GM18526 (cell line): ENCODE measurements around the gene OCSTAMP.
A peak's percentile ranks its signal among the peaks of the same experiment; 100 is the strongest.

Source experiments
- POLR2A ChIP-seq: IDR thresholded peaks from 3 replicates; pipeline ENCODE4 v1.6.1; 2011; ENCODE audit not compliant: insufficient read length; ENCODE audit errors: extremely low read depth

OCSTAMP gene

GRCh38 chr20:46520976-46521579 is 29.4 kb downstream of the OCSTAMP start:
- no peak for TF ChIP-seq POLR2A

GRCh38 chr20:46520540-46520939 is 29.9 kb downstream of the OCSTAMP start:
- TF ChIP-seq POLR2A: no peak

- TF ChIP-seq POLR2A: no peak
Observed at GRCh38 chr20:46519471-46520068, 30.9 kb downstream of the OCSTAMP start.

GRCh38 chr20:46512943-46513844 is 37.3 kb downstream of the OCSTAMP start, which contains the start of gene ZNF334:
TSS of gene ZNF334 (minus strand) at chr20:46513559. CDS start at chr20:46512102, 1,457 bp downstream.
- peak; percentile 24 for TF ChIP-seq POLR2A

- no peak for TF ChIP-seq POLR2A
Observed at GRCh38 chr20:46509523-46509922, 40.9 kb downstream of the OCSTAMP start.

GRCh38 chr20:46507760-46508407 is 42.6 kb downstream of the OCSTAMP start:
- no peak for TF ChIP-seq POLR2A

GRCh38 chr20:46505506-46505905 is 44.9 kb downstream of the OCSTAMP start:
- no peak for TF ChIP-seq POLR2A

- TF ChIP-seq POLR2A: no peak
Observed at GRCh38 chr20:46501961-46502360, 48.5 kb downstream of the OCSTAMP start.

GRCh38 chr20:46501337-46501942 is 49.0 kb downstream of the OCSTAMP start:
- no peak for TF ChIP-seq POLR2A

- no peak for TF ChIP-seq POLR2A
Observed at GRCh38 chr20:46494077-46494476, 56.4 kb downstream of the OCSTAMP start.

- no peak for TF ChIP-seq POLR2A
Observed at GRCh38 chr20:46491354-46491753, 59.1 kb downstream of the OCSTAMP start.
